HCT116 (cell line): Measurements from ENCODE around the gene ZFYVE27. TPM values are rescaled to one million over a fixed set of nuclear protein-coding genes. Genes with fewer than 3 reads are reported as not detected.

ENCODE experiments used
- ATAC-seq: fragments of 200-7000 bp; cut with Tn5 transposase; 2 replicates; pipeline ENCODE4 v1.9.1; 2020; ENCODE audit warnings: mild to moderate bottlenecking, moderate library complexity
- BruUV-seq: library from RNA; stranded (reverse); fragments of 400-500 nt; replicated peaks from 2 replicates; lab custom pipeline; 2021; lab: Mats Ljungman, UMichigan
- CTCF ChIA-PET: fragments of 300-600 bp; sonication (Branson Sonifier 250); formaldehyde crosslinking; loops from one replicate; lab custom pipeline; 2021; ENCODE audit warnings: antibody characterized with exemption; lab: Charles Lee
- POLR2A ChIA-PET: fragments of 300-600, 350-600 bp; sonication (Branson Sonifier 250); formaldehyde crosslinking; loops from one replicate; lab custom pipeline; 2021; ENCODE audit warnings: antibody characterized with exemption; lab: Charles Lee
- RAD21 ChIA-PET, 2 experiments: fragments of 300-600 bp; sonication (Branson Sonifier 250); formaldehyde crosslinking; loops; one replicate each; lab custom pipeline; 2023; ENCODE audit warnings: low total read pairs in 2 of 2; ENCODE audit not compliant: uncharacterized antibody in 2 of 2, unreplicated experiment in 2 of 2, low non-redundant PET in 1 of 2; lab: Charles Lee
- DNase-seq: peaks from one replicate; pipeline ENCODE4 v3.0.0-alpha.2; 2010; ENCODE audit warnings: low read depth, low spot score
- H2AFZ ChIP-seq: fragments of 200-600 bp; shearing (Covaris generic), sonication (generic); 2 replicates; pipeline ENCODE4 v1.6.1; 2017; ENCODE audit warnings: low read depth, mixed run types, mixed read lengths, antibody characterized with exemption, low read length; ENCODE audit not compliant: poor library complexity, severe bottlenecking
- H3K27ac ChIP-seq: 2 replicates; pipeline ENCODE4 v1.5.1; 2012; ENCODE audit warnings: low read depth, low read length
- H3K27me3 ChIP-seq: fragments of 200-600 bp; sonication (generic); 2 replicates; pipeline ENCODE4 v1.6.1; 2016; ENCODE audit warnings: mixed run types, low read length, mixed read lengths; ENCODE audit not compliant: insufficient read depth
- H3K36me3 ChIP-seq, 2 experiments: fragments of 200-500 bp in 1 of 2; fragments of 200-600 bp in 1 of 2; sonication (Bioruptor generic) in 1 of 2; sonication (generic) in 1 of 2; 2 replicates each; pipeline versions ENCODE4 v1.5.1 to v1.6.1; 2014 to 2016; ENCODE audit warnings: low read length in 2 of 2, inconsistent platforms in 1 of 2, mixed read lengths in 1 of 2, mixed run types in 1 of 2; ENCODE audit not compliant: insufficient read depth in 2 of 2, control insufficient read depth in 1 of 2
- H3K4me1 ChIP-seq, 2 experiments: fragments of 200-600 bp in 1 of 2; sonication (generic) in 1 of 2; 2 replicates each; pipeline versions ENCODE4 v1.5.1 to v1.6.1; 2012 to 2017; ENCODE audit warnings: low read length in 2 of 2, inconsistent platforms in 1 of 2, mild to moderate bottlenecking in 1 of 2, mixed read lengths in 1 of 2, mixed run types in 1 of 2, moderate library complexity in 1 of 2; ENCODE audit not compliant: insufficient read depth in 2 of 2, control insufficient read depth in 1 of 2
- H3K4me2 ChIP-seq: fragments of 200-600 bp; sonication (generic); 2 replicates; pipeline ENCODE4 v1.6.1; 2017; ENCODE audit warnings: mixed run types, low read length, mixed read lengths
- H3K4me3 ChIP-seq, 2 experiments: fragments of 200-600 bp in 1 of 2; sonication (generic) in 1 of 2; replicated peaks in 1 of 2; 2 replicates each; pipeline ENCODE4 v1.5.1; 2011 to 2016; ENCODE audit warnings: low read length in 2 of 2, control low read depth in 1 of 2, low read depth in 1 of 2, mild to moderate bottlenecking in 1 of 2, mixed read lengths in 1 of 2, mixed run types in 1 of 2
- H3K79me2 ChIP-seq: fragments of 200-600 bp; sonication (generic); 2 replicates; pipeline ENCODE4 v1.6.1; 2017; ENCODE audit warnings: mild to moderate bottlenecking, mixed run types, low read length, moderate library complexity, mixed read lengths; ENCODE audit not compliant: insufficient read depth
- H3K9ac ChIP-seq: fragments of 200-600 bp; sonication (generic); 2 replicates; pipeline ENCODE4 v1.6.1; 2016; ENCODE audit warnings: low read length, mixed read lengths
- H3K9me2 ChIP-seq: fragments of 200-600 bp; sonication (generic), shearing (Covaris generic); 2 replicates; pipeline ENCODE4 v1.6.1; 2017; ENCODE audit warnings: mixed run types, mild to moderate bottlenecking, moderate library complexity; ENCODE audit not compliant: insufficient read depth
- H3K9me3 ChIP-seq, 2 experiments: fragments of 200-500 bp in 1 of 2; fragments of 200-600 bp in 1 of 2; sonication (Bioruptor generic) in 1 of 2; sonication (generic) in 1 of 2; 2 replicates each; pipeline ENCODE4 v1.6.1; 2014 to 2017; ENCODE audit warnings: low read length in 2 of 2, mixed read lengths in 2 of 2, inconsistent platforms in 1 of 2, low read depth in 1 of 2, mild to moderate bottlenecking in 1 of 2, mixed run types in 1 of 2, moderate library complexity in 1 of 2; ENCODE audit not compliant: control insufficient read depth in 1 of 2, insufficient read depth in 1 of 2
- H4K20me1 ChIP-seq: fragments of 200-600 bp; sonication (generic), shearing (Covaris generic); 2 replicates; pipeline ENCODE4 v1.6.1; 2017; ENCODE audit warnings: mixed run types, mild to moderate bottlenecking, moderate library complexity; ENCODE audit not compliant: insufficient read depth
- CTCF ChIP-seq, 3 experiments: fragments of 200-600 bp in 1 of 3; sonication (generic) in 1 of 3; IDR thresholded peaks in 2 of 3; conservative IDR thresholded peaks in 1 of 3; 2 replicates each; pipeline ENCODE4 v1.5.1; 2012 to 2017; ENCODE audit warnings: low read depth in 2 of 3, low read length in 2 of 3, antibody characterized with exemption in 1 of 3, borderline replicate concordance in 1 of 3, control low read depth in 1 of 3, mild to moderate bottlenecking in 1 of 3, mixed read lengths in 1 of 3, mixed run types in 1 of 3, moderate library complexity in 1 of 3; ENCODE audit not compliant: insufficient read depth in 1 of 3
- EGR1 ChIP-seq: IDR thresholded peaks from 2 replicates; pipeline ENCODE4 v1.6.1; 2012; ENCODE audit warnings: low read depth
- ELF1 ChIP-seq: IDR thresholded peaks from 2 replicates; pipeline ENCODE4 v1.6.1; 2012; ENCODE audit warnings: low read depth, borderline replicate concordance
- EZH2 ChIP-seq: fragments of 200-600 bp; sonication (generic); IDR thresholded peaks from 2 replicates; pipeline ENCODE4 v1.6.1; 2017; ENCODE audit warnings: antibody characterized with exemption, mixed run types
- FOSL1 ChIP-seq: IDR thresholded peaks from 2 replicates; pipeline ENCODE4 v1.6.1; 2012; ENCODE audit warnings: low read depth
- MAX ChIP-seq: IDR thresholded peaks from 2 replicates; pipeline ENCODE4 v1.6.1; 2012
- POLR2A ChIP-seq: IDR thresholded peaks from 2 replicates; pipeline ENCODE4 v1.7.0; 2011; ENCODE audit warnings: borderline replicate concordance; ENCODE audit not compliant: insufficient read depth, insufficient read length; ENCODE audit errors: extremely low read depth
- RAD21 ChIP-seq: IDR thresholded peaks from 2 replicates; pipeline ENCODE4 v1.6.1; 2012; ENCODE audit warnings: low read depth, mild to moderate bottlenecking
- SP1 ChIP-seq: IDR thresholded peaks from 2 replicates; pipeline ENCODE4 v1.6.1; 2012; ENCODE audit warnings: low read depth
- TCF7L2 ChIP-seq: IDR thresholded peaks from 2 replicates; pipeline ENCODE4 v1.7.0; 2011; ENCODE audit warnings: borderline replicate concordance, inconsistent platforms; ENCODE audit not compliant: insufficient read depth, insufficient read length; ENCODE audit errors: extremely low read depth
- ZFX ChIP-seq: fragments of 450-650 bp; IDR thresholded peaks from 2 replicates; pipeline ENCODE4 v1.6.1; 2017
- ZNF274 ChIP-seq: fragments of 200-500 bp; sonication (Bioruptor generic); IDR thresholded peaks from 2 replicates; pipeline ENCODE4 v1.6.1; 2014; ENCODE audit warnings: mild to moderate bottlenecking, low read depth, low read length, inconsistent platforms
- intact Hi-C: fragments of 100-400 bp; cut with micrococcal nuclease; formaldehyde crosslinking; loops from 2 replicates; pipeline ENCODE4 v1.10.0; 2022
- total RNA-seq: library from RNA; stranded (reverse); gene quantifications from one replicate; pipeline ENCODE4 v1.2.1, GENCODE V29; 2021; ENCODE audit not compliant: unreplicated experiment

ZFYVE27 gene
- total RNA-seq, 1 experiment from 2014 or later: 28.4 TPM

- Histone ChIP-seq H3K79me2 (no peaks in the 10 kb centered on the region), H3K9me3 (no peaks in the 10 kb centered on the region), H4K20me1 (no peaks in the 10 kb centered on the region), H3K27me3 (no peaks in the 10 kb centered on the region), H3K9ac (no peak overlapping the region), H3K9me2 (no peaks in the 10 kb centered on the region), H3K27ac (no peak overlapping the region), H3K36me3 (no peaks in the 10 kb centered on the region), H2AFZ (no peak overlapping the region), H3K4me3 (no peak overlapping the region), H3K4me2 (no peak overlapping the region), H3K4me1 (peaks cover 4 to 17% of the 10 kb centered on the region in 2 experiments)
- CTCF ChIA-PET: interaction anchor here (1.1 kb wide), 1 partner anchor 27 kb away, joined by 3 read pairs; no protein-coding TSS in a partner anchor
- RAD21 ChIA-PET: no interaction called here
- TF ChIP-seq EGR1 (no peak), ZNF274 (no peak), MAX (no peak), RAD21 (no peak), TCF7L2 (no peak), ZFX (no peak), ELF1 (no peak), POLR2A (no peak), EZH2 (no peak), CTCF (IDR thresholded peaks at IDR 0.05 in 2 of 3, conservative IDR thresholded peaks at IDR 0.05 in 1 of 3; ENCODE audit: borderline replicate concordance in 1 of 3, insufficient read depth in 1 of 3, low read depth in 2 of 3, low read length in 2 of 3) (no peak), SP1 (no peak), FOSL1 (no peak)
- no TSS peak for BruUV-seq
- intact Hi-C loops: no loop called here
- DNase-seq (no peak), ATAC-seq (no peak)
- POLR2A ChIA-PET: interaction anchor here (1.2 kb wide), 1 partner anchor 17 kb away, joined by 3 read pairs; the partner anchor contains the start of gene AVPI1
Measured at GRCh38 chr10:97704341-97704740, 32.6 kb upstream of the ZFYVE27 start.
